GM12878 (cell line): ENCODE data around the gene FAM120A. TPM values are rescaled to one million over a fixed set of nuclear protein-coding genes. Genes with fewer than 3 reads are reported as not detected.

ENCODE experiments used
- ATAC-seq: fragments of 200-7000 bp; cut with Tn5 transposase; 3 replicates; pipeline ENCODE4 v1.9.1; 2020; ENCODE audit warnings: mild to moderate bottlenecking, moderate library complexity
- BruUV-seq: library from RNA; stranded (reverse); fragments of 400-500 nt; replicated peaks from 2 replicates; lab custom pipeline; 2021; lab: Mats Ljungman, UMichigan
- CTCF ChIA-PET: fragments of 300-600 bp; sonication (Branson Sonifier 250); formaldehyde crosslinking; extraction: SDS; loops from one replicate; lab custom pipeline; 2021; ENCODE audit warnings: inconsistent platforms; lab: Yijun Ruan, JAX
- POLR2A ChIA-PET: fragments of 350-600 bp; formaldehyde crosslinking; extraction: SDS; loops from one replicate; lab custom pipeline; 2021; ENCODE audit warnings: inconsistent platforms; lab: Charles Lee
- RAD21 ChIA-PET: fragments of 300-600 bp; sonication (Branson Sonifier 250); formaldehyde crosslinking; loops from one replicate; lab custom pipeline; 2023; ENCODE audit warnings: antibody characterized with exemption; ENCODE audit not compliant: unreplicated experiment; lab: Charles Lee
- SMC1A ChIA-PET: fragments of 300-600 bp; sonication (Branson Sonifier 250); formaldehyde crosslinking; loops from one replicate; lab custom pipeline; 2023; ENCODE audit not compliant: unreplicated experiment, uncharacterized antibody; lab: Charles Lee
- DNase-seq: peaks from one replicate; pipeline ENCODE4 v3.0.0-alpha.2; 2011; ENCODE audit warnings: low read depth, low spot score
- FAIRE-seq: peaks from 3 replicates; lab custom pipeline; 2011; peaks lifted over from hg19 to GRCh38; lab: Jason Lieb, UNC
- H2AFZ ChIP-seq: 2 replicates; pipeline ENCODE4 v1.6.0; 2011; ENCODE audit warnings: low read depth, low read length, control low read depth; ENCODE audit not compliant: control insufficient read depth
- H3K27ac ChIP-seq: 2 replicates; pipeline ENCODE4 v1.5.1; 2011; ENCODE audit warnings: control low read depth; ENCODE audit not compliant: control insufficient read depth, insufficient read depth
- H3K27me3 ChIP-seq, 2 experiments: replicated peaks in 1 of 2; 2 replicates each; pipeline versions ENCODE4 v1.6.0 to v1.6.1; 2011; ENCODE audit warnings: low read length in 1 of 2; ENCODE audit not compliant: control insufficient read depth in 2 of 2, insufficient read depth in 2 of 2
- H3K36me3 ChIP-seq, 2 experiments: 2 replicates each; pipeline ENCODE4 v1.5.1; 2011; ENCODE audit warnings: low read length in 1 of 2; ENCODE audit not compliant: control insufficient read depth in 2 of 2, insufficient read depth in 2 of 2
- H3K4me1 ChIP-seq: 2 replicates; pipeline ENCODE4 v1.6.1; 2011; ENCODE audit warnings: mild to moderate bottlenecking, low read length, moderate library complexity, mixed read lengths; ENCODE audit not compliant: control insufficient read depth, insufficient read depth
- H3K4me2 ChIP-seq: 2 replicates; pipeline ENCODE4 v1.6.0; 2011; ENCODE audit warnings: control low read depth; ENCODE audit not compliant: control insufficient read depth, insufficient read depth
- H3K4me3 ChIP-seq: fragments of 200-600 bp; sonication (generic); 2 replicates; pipeline ENCODE4 v1.5.1; 2016
- H3K79me2 ChIP-seq: 2 replicates; pipeline ENCODE4 v1.6.0; 2011; ENCODE audit warnings: low read length; ENCODE audit not compliant: control insufficient read depth, insufficient read depth
- H3K9ac ChIP-seq: 2 replicates; pipeline ENCODE4 v1.8.0; 2011; ENCODE audit warnings: low read length, control low read depth, mixed read lengths; ENCODE audit not compliant: control insufficient read depth, insufficient read depth
- H3K9me3 ChIP-seq: replicated peaks from 3 replicates; pipeline ENCODE4 v1.5.1; 2011; ENCODE audit warnings: mild to moderate bottlenecking, low read length; ENCODE audit not compliant: control insufficient read depth, insufficient read depth
- H4K20me1 ChIP-seq: 2 replicates; pipeline ENCODE4 v1.6.0; 2011; ENCODE audit not compliant: control insufficient read depth, insufficient read depth
- BCL11A ChIP-seq: IDR thresholded peaks from 2 replicates; pipeline ENCODE4 v1.6.1; 2011; ENCODE audit warnings: low read depth, low read length
- CBX5 ChIP-seq: sonication (generic); IDR thresholded peaks from 2 replicates; pipeline ENCODE4 v1.6.1; 2016; ENCODE audit warnings: low read depth, moderate library complexity, mild to moderate bottlenecking, inconsistent platforms
- CREM ChIP-seq: IDR thresholded peaks from 2 replicates; pipeline ENCODE4 v1.6.1; 2014; ENCODE audit warnings: antibody characterized with exemption, low read depth
- FOXK2 ChIP-seq: fragments of 450-650 bp; IDR thresholded peaks from 2 replicates; pipeline ENCODE4 v1.6.1; 2017; ENCODE audit warnings: mild to moderate bottlenecking, moderate library complexity
- MEF2A ChIP-seq: IDR thresholded peaks from 2 replicates; pipeline ENCODE4 v1.6.1; 2011; ENCODE audit warnings: low read depth, mild to moderate bottlenecking, low read length, moderate library complexity; ENCODE audit not compliant: insufficient read depth
- RAD51 ChIP-seq: fragments of 450-650 bp; IDR thresholded peaks from 2 replicates; pipeline ENCODE4 v1.6.1; 2016; ENCODE audit warnings: moderate library complexity, mild to moderate bottlenecking, inconsistent platforms
- RFX5 ChIP-seq: IDR thresholded peaks from 2 replicates; pipeline ENCODE4 v1.6.1; 2011; ENCODE audit warnings: low read depth, low read length, improper control_type of control experiment
- SIX5 ChIP-seq: IDR thresholded peaks from 2 replicates; pipeline ENCODE4 v1.6.1; 2011; ENCODE audit warnings: mild to moderate bottlenecking, low read depth, low read length, moderate library complexity; ENCODE audit not compliant: severe bottlenecking
- SMARCA5 ChIP-seq: fragments of 450-650 bp; IDR thresholded peaks from 2 replicates; pipeline ENCODE4 v1.6.1; 2017; ENCODE audit warnings: mild to moderate bottlenecking
- STAT1 ChIP-seq: fragments of 450-650 bp; conservative IDR thresholded peaks from 2 replicates; pipeline ENCODE4 v1.6.1; 2014; ENCODE audit warnings: antibody characterized with exemption, mild to moderate bottlenecking
- ZNF274 ChIP-seq: IDR thresholded peaks from one replicate; pipeline ENCODE4 v1.8.0; 2011; ENCODE audit not compliant: insufficient read length, insufficient read depth
- ZSCAN29 ChIP-seq: fragments of 450-650 bp; IDR thresholded peaks from 2 replicates; pipeline ENCODE4 v1.6.1; 2017; ENCODE audit warnings: mild to moderate bottlenecking, moderate library complexity
- WGBS: methylation state at CpG from one replicate; pipeline ENCODE4 v1.1.6; 2016; ENCODE audit warnings: low lambda C conversion rate; ENCODE audit not compliant: insufficient replicate concordance, insufficient coverage; ENCODE audit errors: missing lambda C conversion rate; 5-methylcytosine and 5-hydroxymethylcytosine counted together
- in situ Hi-C: fragments of 300-500 bp; cut with MboI; formaldehyde crosslinking; loops from 9 replicates; pipeline ENCODE4 v1.14.3; 2018; ENCODE audit warnings: mixed read lengths
- intact Hi-C: fragments of 100-400 bp; cut with micrococcal nuclease; formaldehyde crosslinking; loops from one replicate; pipeline ENCODE4 v1.14.2; 2022; ENCODE audit not compliant: unreplicated experiment
- polyA plus RNA-seq, 11 experiments: library from polyadenylated mRNA; depleted of rRNA in 4 of 11; unstranded in 6 of 11; stranded (reverse) in 5 of 11; fragments of >200 nt; fragmentation: Nextera tagmentation in 4 of 11; fragmentation: Illumina TruSeq in 1 of 11; extraction: Ambion mirVana in 4 of 11; extraction: Trizol in 1 of 11; gene quantifications; 1 replicate in 1 of 11; 2 replicates in 10 of 11; pipeline versions ENCODE4 v1.2.1 to v1.2.3, GENCODE V29; 2011 to 2016; ENCODE audit warnings: inconsistent platforms in 2 of 11, missing spikeins in 2 of 11, low read depth in 1 of 11
- total RNA-seq, 4 experiments: library from RNA; depleted of rRNA in 3 of 4; stranded (reverse); fragments of >200 nt in 3 of 4; fragmentation: Illumina TruSeq in 1 of 4; extraction: Trizol in 1 of 4; gene quantifications; 2 replicates each; pipeline versions ENCODE4 v1.2.1 to v1.2.3, GENCODE V29; 2013 to 2021
- TF ChIP-seq, protein P1 (sequence below): IDR thresholded peaks from 2 replicates; pipeline ENCODE4 v1.6.1; 2012; ENCODE audit warnings: low read depth, low read length, improper control_type of control experiment
- TF ChIP-seq, protein P2 (sequence below): IDR thresholded peaks from 2 replicates; pipeline ENCODE4 v1.6.1; 2011; ENCODE audit warnings: mild to moderate bottlenecking, low read depth, low read length, moderate library complexity; ENCODE audit not compliant: insufficient replicate concordance
- TF ChIP-seq, protein P3 (sequence below): fragments of 450-650 bp; formaldehyde crosslinking; IDR thresholded peaks from 2 replicates; pipeline ENCODE4 v1.5.0; 2022; ENCODE audit warnings: mild to moderate bottlenecking, missing genetic modification characterization
- TF ChIP-seq, protein P4 (sequence below): IDR thresholded peaks from 2 replicates; pipeline ENCODE4 v1.6.1; 2012; ENCODE audit warnings: low read depth, low read length, improper control_type of control experiment
- TF ChIP-seq, protein P5 (sequence below), 3 experiments: IDR thresholded peaks in 2 of 3; conservative IDR thresholded peaks in 1 of 3; 2 replicates each; pipeline ENCODE4 v1.5.1; 2011; ENCODE audit warnings: low read depth in 3 of 3, low read length in 3 of 3, mild to moderate bottlenecking in 3 of 3, control low read depth in 2 of 3, moderate library complexity in 2 of 3, inconsistent platforms in 1 of 3, mixed read lengths in 1 of 3; ENCODE audit not compliant: control insufficient read depth in 2 of 3, insufficient read depth in 1 of 3; ENCODE audit errors: extremely low read depth in 1 of 3

Gene FAM120A
- total and polyA plus RNA-seq, 10 of the 15 experiments (the other 5 are each of a cell fraction or from before 2014, with no cell fraction given): 13.1 to 89.6 (median 52.5) TPM

DNA sequence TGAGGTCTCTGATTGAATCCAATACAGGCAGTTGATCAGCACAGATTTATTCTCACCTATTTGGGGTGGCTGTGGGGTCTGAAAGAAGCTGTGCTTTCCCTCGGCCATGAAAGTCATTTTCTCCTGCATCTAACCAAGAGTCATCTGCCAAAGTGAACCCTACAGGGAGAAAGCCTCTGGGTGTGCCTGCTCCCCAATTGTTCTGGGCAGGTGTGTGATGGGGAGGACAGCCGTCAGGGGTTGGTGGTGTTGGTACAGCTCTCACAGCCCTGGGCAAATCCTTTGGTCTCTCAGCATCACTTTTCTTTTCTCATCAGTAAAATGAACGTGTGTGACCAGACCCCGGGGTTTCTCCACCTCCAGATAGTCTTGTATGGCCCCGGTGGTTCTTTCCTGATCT is 127.4 kb downstream of the FAM120A start:
- DNase-seq: no peak
- 62% methylated on average over 5 of the region's 5 CpGs for WGBS
- ChIA-PET POLR2A (no interaction called here), CTCF (interaction anchor here (1.1 to 1.2 kb wide), 2 partner anchors 12 to 14 kb away, joined by 3 to 6 read pairs; no protein-coding TSS in a partner anchor), RAD21 (no interaction called here), SMC1A (no interaction called here)
- Histone ChIP-seq H3K27ac (no peak overlapping the region), H4K20me1 (no peaks in the 10 kb centered on the region), H3K4me3 (no peak overlapping the region), H3K9ac (no peak overlapping the region), H3K79me2 (peaks cover 6% of the 10 kb centered on the region), H2AFZ (no peak overlapping the region), H3K4me1 (peaks cover 11% of the 10 kb centered on the region), H3K4me2 (peak overlapping the region; percentile 17; the same call in 1 of the 2 replicates), H3K9me3 (no peaks in the 10 kb centered on the region; the same call in 2 of the 3 replicates), H3K27me3 (no peaks in the 10 kb centered on the region), H3K36me3 (no peaks in the 10 kb centered on the region)
- BruUV-seq: no TSS peak
- intact Hi-C loops: no loop called here
- FAIRE-seq: no peak
- in situ Hi-C loops: no loop called here
- ATAC-seq: no peak
- TF ChIP-seq, protein P1, sequence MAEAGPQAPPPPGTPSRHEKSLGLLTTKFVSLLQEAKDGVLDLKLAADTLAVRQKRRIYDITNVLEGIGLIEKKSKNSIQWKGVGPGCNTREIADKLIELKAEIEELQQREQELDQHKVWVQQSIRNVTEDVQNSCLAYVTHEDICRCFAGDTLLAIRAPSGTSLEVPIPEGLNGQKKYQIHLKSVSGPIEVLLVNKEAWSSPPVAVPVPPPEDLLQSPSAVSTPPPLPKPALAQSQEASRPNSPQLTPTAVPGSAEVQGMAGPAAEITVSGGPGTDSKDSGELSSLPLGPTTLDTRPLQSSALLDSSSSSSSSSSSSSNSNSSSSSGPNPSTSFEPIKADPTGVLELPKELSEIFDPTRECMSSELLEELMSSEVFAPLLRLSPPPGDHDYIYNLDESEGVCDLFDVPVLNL: no peak
- TF ChIP-seq RFX5: no peak
- no peak for TF ChIP-seq SIX5
- no peak for TF ChIP-seq SMARCA5
- TF ChIP-seq, protein P2, sequence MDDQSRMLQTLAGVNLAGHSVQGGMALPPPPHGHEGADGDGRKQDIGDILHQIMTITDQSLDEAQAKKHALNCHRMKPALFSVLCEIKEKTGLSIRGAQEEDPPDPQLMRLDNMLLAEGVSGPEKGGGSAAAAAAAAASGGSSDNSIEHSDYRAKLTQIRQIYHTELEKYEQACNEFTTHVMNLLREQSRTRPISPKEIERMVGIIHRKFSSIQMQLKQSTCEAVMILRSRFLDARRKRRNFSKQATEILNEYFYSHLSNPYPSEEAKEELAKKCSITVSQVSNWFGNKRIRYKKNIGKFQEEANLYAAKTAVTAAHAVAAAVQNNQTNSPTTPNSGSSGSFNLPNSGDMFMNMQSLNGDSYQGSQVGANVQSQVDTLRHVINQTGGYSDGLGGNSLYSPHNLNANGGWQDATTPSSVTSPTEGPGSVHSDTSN: no peak
- TF ChIP-seq, protein P3, sequence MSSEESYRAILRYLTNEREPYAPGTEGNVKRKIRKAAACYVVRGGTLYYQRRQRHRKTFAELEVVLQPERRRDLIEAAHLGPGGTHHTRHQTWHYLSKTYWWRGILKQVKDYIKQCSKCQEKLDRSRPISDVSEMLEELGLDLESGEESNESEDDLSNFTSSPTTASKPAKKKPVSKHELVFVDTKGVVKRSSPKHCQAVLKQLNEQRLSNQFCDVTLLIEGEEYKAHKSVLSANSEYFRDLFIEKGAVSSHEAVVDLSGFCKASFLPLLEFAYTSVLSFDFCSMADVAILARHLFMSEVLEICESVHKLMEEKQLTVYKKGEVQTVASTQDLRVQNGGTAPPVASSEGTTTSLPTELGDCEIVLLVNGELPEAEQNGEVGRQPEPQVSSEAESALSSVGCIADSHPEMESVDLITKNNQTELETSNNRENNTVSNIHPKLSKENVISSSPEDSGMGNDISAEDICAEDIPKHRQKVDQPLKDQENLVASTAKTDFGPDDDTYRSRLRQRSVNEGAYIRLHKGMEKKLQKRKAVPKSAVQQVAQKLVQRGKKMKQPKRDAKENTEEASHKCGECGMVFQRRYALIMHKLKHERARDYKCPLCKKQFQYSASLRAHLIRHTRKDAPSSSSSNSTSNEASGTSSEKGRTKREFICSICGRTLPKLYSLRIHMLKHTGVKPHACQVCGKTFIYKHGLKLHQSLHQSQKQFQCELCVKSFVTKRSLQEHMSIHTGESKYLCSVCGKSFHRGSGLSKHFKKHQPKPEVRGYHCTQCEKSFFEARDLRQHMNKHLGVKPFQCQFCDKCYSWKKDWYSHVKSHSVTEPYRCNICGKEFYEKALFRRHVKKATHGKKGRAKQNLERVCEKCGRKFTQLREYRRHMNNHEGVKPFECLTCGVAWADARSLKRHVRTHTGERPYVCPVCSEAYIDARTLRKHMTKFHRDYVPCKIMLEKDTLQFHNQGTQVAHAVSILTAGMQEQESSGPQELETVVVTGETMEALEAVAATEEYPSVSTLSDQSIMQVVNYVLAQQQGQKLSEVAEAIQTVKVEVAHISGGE: no peak
- no peak for TF ChIP-seq ZNF274
- TF ChIP-seq, protein P4, sequence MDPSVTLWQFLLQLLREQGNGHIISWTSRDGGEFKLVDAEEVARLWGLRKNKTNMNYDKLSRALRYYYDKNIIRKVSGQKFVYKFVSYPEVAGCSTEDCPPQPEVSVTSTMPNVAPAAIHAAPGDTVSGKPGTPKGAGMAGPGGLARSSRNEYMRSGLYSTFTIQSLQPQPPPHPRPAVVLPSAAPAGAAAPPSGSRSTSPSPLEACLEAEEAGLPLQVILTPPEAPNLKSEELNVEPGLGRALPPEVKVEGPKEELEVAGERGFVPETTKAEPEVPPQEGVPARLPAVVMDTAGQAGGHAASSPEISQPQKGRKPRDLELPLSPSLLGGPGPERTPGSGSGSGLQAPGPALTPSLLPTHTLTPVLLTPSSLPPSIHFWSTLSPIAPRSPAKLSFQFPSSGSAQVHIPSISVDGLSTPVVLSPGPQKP: no peak
- TF ChIP-seq RAD51: no peak
- no peak for TF ChIP-seq CBX5
- TF ChIP-seq FOXK2: no peak
- TF ChIP-seq, protein P5, sequence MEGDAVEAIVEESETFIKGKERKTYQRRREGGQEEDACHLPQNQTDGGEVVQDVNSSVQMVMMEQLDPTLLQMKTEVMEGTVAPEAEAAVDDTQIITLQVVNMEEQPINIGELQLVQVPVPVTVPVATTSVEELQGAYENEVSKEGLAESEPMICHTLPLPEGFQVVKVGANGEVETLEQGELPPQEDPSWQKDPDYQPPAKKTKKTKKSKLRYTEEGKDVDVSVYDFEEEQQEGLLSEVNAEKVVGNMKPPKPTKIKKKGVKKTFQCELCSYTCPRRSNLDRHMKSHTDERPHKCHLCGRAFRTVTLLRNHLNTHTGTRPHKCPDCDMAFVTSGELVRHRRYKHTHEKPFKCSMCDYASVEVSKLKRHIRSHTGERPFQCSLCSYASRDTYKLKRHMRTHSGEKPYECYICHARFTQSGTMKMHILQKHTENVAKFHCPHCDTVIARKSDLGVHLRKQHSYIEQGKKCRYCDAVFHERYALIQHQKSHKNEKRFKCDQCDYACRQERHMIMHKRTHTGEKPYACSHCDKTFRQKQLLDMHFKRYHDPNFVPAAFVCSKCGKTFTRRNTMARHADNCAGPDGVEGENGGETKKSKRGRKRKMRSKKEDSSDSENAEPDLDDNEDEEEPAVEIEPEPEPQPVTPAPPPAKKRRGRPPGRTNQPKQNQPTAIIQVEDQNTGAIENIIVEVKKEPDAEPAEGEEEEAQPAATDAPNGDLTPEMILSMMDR (IDR thresholded peaks at IDR 0.05 in 2 of 3, conservative IDR thresholded peaks at IDR 0.05 in 1 of 3; ENCODE audit: control insufficient read depth in 2 of 3, extremely low read depth in 1 of 3, insufficient read depth in 1 of 3, low read depth in 3 of 3, low read length in 3 of 3): no peak
- no peak for TF ChIP-seq STAT1
- TF ChIP-seq ZSCAN29: no peak
- no peak for TF ChIP-seq CREM
- TF ChIP-seq BCL11A: no peak
- no peak for TF ChIP-seq MEF2A
